Cardiac septum (tissue), 1 donor: ENCODE data around the gene SP7. TPM values are rescaled to one million over a fixed set of nuclear protein-coding genes. Genes with fewer than 3 reads are reported as not detected.
"Not testable (repeated sequence)": the region's sequence is repeated elsewhere in the genome, so short reads cannot be mapped to it uniquely, and the experiment has no call there.

ENCODE experiments used
- DNase-seq: peaks from one replicate; pipeline ENCODE4 v3.0.0-alpha.2; 2020; ENCODE audit warnings: low spot score
- intact Hi-C: fragments of 100-400 bp; cut with DNase I; formaldehyde crosslinking; loops from one replicate; pipeline ENCODE4 v1.14.0; 2022
- total RNA-seq: library from RNA; stranded (reverse); fragmentation: NEBNext Ultra II Directional; extraction: Animal tissue kit (Norgen Biotek cat#: 25700); gene quantifications from one replicate; pipeline ENCODE4 v1.2.1, GENCODE V29; 2021
- donor health status: DM: no; HTN: no; CAD: no.

The SP7 gene
- total RNA-seq, 1 donor from 2014 or later, result not detected

DNA sequence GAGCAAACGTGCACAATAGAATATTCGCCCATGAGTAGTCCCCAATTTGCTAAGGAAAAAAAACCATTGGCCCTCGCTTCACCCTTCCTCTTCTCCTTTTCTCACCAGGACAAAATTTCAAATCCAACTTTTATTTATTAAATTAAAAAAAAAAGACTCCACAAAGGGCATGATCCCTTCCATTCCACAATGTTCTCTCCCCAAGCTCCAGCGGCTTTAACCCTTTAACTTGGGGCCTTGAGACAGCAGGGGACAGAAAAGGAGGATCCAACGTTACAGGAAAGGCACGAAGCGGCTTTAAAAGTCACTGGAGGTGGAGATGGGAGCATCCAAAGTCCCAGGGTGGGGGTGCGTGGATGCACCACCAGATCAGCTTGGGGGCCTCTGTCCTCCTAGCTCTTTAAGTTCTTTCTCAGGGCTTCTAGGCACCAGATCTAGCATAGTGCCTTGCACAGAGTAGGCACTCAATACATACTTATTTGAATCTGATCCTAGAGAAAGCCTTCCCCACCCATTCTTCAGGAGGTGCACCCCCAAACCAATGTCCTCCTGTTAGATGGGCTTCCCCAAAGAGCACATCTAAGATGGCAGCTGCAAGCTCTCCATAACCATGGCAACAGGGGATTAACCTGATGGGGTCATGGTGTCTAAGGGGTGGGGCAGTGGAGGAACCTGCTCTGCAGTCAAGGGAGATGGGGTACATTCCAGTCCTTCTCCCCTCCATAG is 9.5 kb downstream of the SP7 start:
- no peak for DNase-seq
- intact Hi-C loops, result no loop called here

DNA sequence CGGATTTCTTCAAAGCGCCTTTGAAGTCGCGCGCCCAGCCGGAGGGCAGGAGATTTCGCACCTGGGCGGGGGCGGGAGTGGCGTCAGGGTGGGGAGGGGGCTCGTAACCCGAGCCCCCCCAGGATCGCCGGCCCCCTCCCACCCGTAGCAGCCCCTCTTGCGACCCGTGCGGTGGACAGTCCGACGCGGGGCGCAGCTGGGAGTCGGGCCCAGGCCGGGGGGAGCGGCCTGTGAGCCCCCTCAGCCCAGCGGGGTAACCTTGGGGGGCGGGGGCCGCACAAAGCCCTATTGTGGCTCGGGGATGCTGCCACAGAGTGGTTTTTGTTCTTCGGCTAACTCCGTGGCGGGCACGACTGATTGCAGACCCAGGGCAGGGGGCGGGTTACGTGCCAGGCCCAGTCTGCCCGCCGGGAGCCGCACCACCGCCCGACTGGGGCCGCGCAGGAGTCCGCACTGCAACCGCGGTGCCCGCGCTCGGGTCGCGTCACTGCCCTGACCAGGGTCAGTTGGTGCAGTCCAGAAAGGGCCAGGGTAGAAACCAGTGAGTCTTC is 10.6 kb downstream of the SP7 start:
- DNase-seq, result no peak
- intact Hi-C loops, result no loop called here

DNA sequence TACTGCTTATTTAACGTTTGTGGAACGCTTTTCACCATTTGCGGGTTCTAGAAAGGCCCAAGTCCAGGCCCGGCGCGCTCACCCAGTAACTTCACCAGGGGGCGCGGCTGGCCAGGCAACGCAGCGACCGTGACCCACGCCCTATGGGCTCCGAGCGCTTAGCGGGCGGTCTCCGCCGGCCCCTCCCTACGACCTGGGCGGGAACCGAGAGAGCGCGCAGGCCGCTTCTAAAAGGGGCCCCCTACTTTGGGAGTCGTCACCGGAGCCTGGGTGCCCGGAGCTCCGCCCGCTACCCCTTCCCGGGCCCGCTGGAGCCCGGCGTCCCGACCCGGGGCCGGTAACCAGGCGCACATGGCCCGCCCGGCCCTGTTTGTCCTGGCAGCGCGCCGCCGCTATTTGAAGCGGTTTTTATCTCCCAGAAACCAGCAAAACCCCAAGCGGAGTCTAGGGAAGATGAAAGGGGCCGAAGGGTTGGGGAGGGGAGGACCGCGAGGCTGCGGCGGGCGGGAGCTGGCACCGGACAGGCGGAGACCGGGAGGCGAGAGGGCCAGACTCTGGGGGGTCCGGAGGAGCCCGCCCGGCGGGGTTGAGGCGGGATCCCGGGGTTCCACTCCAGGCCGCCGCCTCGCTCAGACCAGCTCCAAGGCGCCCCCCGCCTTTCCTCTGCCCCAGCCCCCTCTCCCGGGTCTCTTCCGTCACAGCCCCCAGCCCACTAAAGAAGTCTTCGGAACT is 11.2 kb downstream of the SP7 start:
- intact Hi-C loops, result loop anchor here (1.0 to 5.0 kb wide), 2 partner anchors 20 to 57 kb away; partner anchors contain the start of gene SP1
- peak; percentile 95 for DNase-seq

DNA sequence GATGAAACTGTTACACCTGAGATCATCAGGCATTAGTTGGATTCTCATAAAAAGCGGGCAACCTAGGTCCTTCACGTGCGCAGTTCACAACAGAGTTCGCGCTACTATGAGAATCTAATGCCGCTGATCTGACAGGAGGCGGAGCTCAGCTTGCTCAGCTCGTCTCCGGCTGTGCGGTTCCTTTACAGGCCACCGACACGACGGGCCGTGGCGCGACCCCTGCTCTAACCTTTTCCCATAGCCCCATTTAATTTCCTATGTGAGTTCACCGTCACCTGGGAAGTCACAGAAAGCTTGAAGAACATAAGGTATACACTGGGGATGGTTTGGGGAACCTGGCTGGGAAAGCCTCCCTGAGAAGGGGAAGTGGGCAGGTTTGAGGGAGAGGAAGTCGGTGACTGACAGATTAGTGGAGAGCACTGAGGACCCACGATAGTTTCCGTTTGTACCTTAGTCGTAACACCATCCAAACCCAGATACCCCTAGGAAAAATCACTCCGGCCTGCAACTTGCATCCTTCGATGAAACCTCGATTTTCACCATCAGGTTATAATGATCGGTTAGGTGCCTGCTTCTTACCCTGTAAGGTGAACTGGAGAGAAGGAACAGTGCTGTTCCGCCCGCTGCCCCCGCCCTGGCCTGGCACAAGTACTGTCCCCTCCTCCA is 11.9 kb downstream of the SP7 start:
- DNase-seq, result peak; percentile 82
- intact Hi-C loops, result loop anchor here (1.0 to 5.0 kb wide), 2 partner anchors 21 to 58 kb away; partner anchors contain the start of gene SP1

DNA sequence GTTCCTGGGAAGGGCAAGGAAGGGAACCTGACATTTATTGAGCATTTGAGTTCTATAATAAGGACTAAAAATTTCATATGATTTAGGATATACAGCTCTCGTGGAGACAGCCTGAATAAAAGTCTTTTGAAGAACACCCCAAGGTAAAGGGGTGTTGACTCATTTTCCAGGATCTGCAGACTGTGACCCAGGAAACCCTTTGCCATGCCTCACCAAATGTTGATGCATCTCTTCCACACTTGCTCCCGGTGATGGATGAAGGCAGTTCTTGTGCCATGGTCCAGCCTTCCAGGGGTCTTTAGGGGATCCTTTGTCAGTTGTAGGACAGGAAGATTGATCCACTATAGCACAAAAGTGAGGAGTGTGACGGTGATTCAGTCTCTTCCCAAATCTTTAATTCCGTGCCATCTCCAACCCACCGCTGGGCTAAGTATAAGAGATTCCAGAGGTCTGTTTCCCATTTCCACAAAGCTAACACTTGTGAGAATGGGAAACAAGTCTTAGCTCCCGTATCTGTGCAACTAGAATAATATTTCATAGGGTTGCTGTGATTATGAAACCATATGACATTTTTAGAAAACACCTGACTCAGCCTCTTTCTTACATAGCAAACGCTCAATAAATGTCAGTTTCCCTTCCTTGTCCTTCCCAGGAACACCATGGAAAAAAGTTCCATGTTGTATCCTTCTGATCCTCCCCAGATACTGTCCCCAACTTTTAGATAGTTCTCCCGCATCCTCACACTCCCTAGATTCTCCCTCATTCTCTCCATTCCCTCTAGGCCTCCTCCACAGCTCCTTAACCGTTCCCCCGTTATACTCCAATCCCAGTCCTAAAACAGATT is 15.6 kb downstream of the SP7 start:
- no peak for DNase-seq
- intact Hi-C loops, result loop anchor here (2.0 to 5.0 kb wide), 2 partner anchors 26 to 62 kb away; partner anchors contain the start of genes PFDN5 and SP1

DNA sequence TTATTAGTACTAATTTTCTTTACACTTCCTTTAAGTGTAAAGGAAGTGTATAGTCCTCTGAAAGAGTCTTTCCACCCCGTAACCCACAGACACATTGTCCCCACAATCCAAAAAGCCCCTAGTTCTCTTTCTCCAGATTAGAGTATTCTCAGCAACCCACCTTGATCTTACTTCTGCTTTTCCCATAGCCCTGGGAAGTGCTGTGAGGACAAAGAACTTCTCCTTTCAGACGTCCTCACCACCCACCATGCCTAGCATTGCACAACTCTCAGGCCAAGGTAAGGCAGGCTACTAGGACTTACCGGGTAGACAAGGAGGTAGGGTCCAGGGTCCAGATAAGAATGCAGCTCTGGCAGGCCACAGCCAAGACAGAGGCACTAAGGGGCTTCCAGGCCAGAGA is 22.2 kb downstream of the SP7 start:
- no peak for DNase-seq

DNA sequence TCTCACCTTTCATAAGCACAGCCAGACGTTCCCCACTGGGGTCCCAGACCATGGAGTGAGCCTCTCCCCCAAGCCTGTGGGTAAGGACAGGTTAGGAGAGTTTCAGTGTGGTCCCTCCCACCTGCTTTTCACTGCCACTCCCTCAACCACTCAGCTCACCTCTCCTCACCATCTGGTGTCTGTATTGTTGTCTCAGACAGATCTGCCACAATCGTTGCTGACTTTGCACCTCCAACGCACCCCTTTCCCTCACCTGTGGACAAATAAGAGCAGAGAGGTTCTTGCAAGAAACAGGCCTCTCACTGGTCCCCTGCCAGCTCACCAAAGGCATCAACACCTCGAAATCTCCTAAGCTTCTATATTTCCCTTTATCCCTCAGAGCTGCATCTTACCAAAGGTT is 27.9 kb downstream of the SP7 start:
- intact Hi-C loops, result no loop called here
- no peak for DNase-seq

More for the DNA sequence above, 22.2 kb downstream of the SP7 start:
- intact Hi-C loops, result no loop called here

DNA sequence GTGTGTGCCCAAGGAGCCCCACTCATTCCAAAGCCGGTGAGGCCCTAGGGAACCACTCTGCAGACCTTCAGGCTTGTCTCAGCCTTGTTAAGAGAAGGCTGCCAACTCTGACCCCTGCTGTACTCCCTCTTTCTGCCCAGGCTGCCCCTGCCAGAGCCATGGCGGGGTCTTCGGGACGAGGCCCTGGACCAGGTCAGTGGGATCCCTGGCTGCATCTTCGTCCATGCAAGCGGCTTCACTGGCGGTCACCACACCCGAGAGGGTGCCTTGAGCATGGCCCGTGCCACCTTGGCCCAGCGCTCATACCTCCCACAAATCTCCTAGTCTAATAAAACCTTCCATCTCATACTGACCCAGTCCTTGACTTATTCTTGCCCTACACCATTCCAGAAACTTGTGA is 29.3 kb downstream of the SP7 start:
- intact Hi-C loops, result no loop called here

DNA sequence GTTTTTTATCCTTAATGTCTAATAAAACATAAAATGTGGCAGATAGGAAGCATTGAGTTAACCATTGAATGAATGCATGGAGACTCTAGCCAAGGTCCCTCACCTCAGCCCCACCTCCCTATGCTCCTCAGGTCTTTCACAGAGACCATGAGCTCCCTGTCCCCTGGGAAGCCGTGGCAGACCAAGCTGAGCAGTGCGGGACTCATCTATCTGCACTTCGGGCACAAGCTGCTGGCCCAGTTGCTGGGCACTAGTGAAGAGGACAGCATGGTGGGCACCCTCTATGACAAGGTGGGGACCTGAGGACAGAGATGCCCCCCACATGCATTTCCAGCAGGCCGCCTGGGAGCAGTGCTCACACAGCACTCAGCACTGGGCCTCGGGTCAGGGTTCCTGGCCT is 33.3 kb downstream of the SP7 start:
- no peak for DNase-seq
- intact Hi-C loops, result no loop called here

More for the DNA sequence above, 29.3 kb downstream of the SP7 start:
- no peak for DNase-seq

DNA sequence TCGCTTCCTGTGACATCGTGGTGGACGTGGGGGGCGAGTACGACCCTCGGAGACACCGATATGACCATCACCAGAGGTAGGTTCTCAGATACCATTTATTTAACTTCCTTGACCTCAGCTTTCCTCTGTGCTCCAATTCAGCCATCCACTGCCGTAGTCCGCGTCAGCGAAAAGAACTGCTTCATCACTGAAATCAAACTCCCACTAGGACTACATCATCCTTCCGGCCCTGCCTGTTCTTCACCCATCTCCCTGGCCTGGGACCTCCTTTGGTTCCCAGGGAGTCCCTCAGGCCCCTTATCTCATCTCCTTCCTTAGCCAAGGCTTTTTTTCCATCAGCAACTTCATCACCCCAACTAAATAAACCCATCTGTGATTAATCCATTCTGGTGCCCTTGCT is 36.0 kb downstream of the SP7 start:
- intact Hi-C loops, result no loop called here
- DNase-seq, result no peak

DNA sequence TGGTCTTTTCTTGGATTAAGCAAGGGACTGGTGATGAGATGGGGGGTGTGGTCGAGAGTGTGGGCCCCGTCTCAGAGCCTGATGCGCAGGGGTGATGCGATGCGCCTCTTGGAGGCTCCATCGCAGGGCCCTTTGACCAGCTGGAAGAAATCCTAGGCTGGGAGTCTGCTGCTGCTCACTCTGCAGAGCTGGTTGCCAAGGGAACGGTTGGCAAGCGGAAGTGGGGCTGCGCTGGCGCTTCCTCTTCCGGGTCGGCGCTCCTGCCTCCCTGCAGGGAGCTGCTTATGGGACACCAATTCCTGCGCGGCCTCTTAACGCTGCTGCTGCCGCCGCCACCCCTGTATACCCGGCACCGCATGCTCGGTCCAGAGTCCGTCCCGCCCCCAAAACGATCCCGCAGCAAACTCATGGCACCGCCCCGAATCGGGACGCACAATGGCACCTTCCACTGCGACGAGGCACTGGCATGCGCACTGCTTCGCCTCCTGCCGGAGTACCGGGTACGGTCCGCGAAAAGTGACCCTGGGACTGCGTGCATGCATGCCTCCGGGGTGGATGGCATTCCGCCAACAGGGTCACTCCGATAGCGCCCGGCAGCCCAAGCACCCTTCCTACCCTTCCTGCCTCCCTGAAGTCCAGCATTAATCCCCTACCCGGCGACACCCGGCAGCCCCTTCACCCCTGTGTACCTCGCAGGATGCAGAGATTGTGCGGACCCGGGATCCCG is 36.5 kb downstream of the SP7 start, which contains the start of gene MYG1:
Gene MYG1 (plus strand): TSS at position 242 of the 727 bp plus-strand sequence. CDS start 43 bp downstream, at position 285.
- peak; percentile 95 for DNase-seq
- intact Hi-C loops, result no loop called here

DNA sequence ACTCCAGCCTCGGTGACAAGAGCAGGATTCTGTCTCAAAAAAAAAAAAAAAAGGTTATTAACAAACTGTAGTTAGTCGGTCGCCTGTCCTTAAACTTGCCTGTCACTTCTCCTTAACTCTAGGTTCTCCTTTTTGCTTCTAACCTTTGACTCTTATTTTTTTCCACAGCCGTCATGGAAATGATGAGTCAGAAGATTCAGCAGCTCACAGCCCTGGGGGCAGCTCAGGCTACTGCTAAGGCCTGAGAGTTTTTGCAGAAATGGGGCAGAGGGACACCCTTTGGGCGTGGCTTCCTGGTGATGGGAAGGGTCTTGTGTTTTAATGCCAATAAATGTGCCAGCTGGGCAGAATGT is 37.1 kb downstream of the SP7 start:
- no peak for DNase-seq
- intact Hi-C loops, result no loop called here

DNA sequence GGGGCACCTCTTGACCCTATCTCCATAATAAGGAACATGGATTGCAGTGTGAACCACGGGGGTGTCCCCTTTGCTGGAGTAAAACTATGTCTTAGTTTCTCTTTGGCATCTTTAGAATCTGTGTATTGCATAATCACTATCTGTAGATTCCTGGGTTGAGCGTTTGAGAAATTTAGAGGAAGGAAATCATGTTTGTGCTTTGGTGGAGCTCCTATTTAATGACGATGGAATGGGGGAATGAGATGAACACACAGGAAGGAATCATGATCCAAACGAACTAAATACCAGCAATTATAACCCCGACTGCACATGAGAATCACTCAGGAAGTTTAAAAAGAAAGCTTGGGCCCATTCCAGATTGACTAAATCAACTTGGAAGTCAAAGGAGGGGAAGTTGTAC is 38.0 kb downstream of the SP7 start:
- no peak for DNase-seq
- intact Hi-C loops, result no loop called here

DNA sequence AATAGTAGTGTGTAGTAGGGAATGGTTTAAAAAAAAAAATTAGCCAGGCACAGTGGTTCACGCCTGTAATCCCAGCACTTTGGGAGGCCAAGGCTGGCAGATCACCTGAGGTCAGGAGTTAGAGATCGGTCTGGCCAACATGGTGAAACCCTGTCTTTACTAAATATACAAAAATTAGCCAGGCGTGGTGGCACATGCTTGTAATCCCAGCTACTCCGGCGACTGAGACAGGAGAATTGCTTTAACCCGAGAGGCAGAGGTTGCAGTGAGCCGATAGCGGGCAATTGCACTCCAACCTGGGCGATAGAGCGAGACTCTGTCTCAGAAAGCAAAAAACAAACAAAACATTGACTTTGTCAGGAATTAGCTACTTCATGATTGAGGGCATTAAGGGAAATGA is 39.0 kb downstream of the SP7 start:
- intact Hi-C loops, DNase-seq: not testable (repeated sequence)

DNA sequence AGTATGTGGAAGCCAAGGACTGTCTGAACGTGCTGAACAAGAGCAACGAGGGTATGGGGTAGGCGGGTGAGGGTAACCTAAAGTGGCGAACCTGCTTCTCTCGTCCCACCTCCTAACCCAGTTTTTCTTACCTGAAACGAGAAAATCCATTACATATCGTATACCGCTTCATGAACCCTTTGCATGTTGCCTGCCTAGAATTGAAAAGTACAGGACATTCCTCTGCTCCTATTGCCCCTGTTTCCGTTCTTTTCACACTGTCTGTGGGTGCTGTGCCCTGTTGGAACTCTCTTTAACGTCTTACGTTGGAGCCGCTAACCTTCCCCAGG is 40.3 kb downstream of the SP7 start:
- DNase-seq, result no peak
- intact Hi-C loops, result loop anchor here (2.0 kb wide), 1 partner anchor 25 kb away; the partner anchor contains the start of gene AAAS

DNA sequence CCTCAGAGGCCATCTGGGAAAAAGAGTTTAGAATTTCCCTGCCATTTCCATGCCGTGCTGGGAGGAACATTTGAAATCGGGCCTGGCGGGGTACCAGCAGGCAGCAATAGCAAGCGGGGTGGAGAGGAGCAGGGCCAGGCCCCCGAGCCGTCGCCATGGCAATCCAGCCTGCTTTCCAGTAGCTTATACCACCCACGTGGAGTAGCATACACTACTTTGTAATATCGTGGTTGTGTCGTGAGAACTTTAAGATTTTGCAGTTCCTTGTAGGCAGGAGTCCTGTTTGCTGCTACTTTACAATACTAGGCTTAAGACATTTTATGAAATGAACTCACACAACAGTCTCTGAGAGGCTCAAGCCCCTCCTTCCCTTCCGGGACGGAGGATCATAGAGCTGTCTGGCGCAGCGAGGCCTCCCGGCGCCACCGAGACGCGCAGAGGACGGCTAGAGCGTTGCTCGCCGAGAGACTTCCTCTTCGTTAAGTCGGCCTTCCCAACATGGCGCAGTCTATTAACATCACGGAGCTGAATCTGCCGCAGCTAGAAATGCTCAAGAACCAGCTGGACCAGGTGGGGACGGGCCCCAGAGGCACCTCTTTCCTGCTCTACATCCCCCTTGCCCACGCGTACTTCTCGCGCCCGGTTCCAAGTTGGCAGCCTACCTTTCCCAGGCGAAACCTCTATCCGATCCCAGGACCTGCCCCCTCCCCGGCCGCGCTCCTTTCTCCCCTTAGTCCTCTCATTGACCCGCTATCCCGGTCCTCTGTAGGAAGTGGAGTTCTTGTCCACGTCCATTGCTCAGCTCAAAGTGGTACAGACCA is 40.9 kb downstream of the SP7 start, which contains the start of gene PFDN5:
Gene PFDN5 (plus strand): TSS at position 473 of the 821 bp plus-strand sequence. CDS start 26 bp downstream, at position 499.
- DNase-seq, result peak; percentile 96
- intact Hi-C loops, result loop anchor here (2.0 kb wide), 1 partner anchor 26 kb away; the partner anchor contains the start of gene AAAS

DNA sequence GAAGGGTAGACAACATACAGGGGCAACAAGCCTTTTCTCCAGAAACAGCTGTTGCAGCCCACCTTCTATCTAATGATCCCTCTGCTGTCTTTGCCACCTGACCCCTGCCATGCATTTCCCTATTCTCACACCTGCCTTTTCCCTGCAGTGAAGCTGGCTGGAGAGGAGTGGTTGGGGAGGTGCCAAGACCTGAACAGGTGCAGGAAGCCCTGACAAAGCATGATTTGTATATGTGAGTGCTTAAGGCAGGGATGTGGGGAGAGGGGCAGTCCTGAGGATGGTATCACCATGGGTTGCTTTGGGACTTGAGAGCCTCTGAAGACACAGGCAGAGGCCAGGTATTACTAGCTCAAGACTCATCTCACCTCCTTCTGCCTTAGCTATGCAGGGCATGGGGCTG is 43.7 kb downstream of the SP7 start:
- intact Hi-C loops, result no loop called here
- no peak for DNase-seq

DNA sequence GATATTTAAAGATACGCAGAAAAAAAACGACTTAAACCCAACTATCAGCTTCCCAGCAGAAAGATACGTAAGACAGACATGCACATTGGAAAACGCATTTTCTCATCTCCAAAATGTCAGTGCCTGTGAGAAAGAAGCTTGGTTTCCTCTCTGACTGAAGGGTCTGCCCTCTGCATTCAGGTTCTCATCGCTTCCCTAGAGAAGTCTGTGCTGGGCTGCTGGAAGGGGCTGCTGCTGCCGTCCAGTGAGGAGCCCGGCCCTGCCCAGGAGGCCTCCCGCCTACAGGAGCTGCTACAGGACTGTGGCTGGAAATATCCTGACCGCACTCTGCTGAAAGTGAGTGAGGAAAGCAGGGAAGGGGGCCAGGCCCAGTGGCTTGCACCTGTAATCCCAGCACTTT is 45.5 kb downstream of the SP7 start:
- no peak for DNase-seq
- intact Hi-C loops, result no loop called here
